GM18520 (cell line): ENCODE data around the gene SMARCA2.
"Not testable (repeated sequence)": the region's sequence is repeated elsewhere in the genome, so short reads cannot be mapped to it uniquely, and the experiment has no call there.

ENCODE experiments used
- ATAC-seq: cut with Tn5 transposase; IDR thresholded peaks from one replicate; pipeline ENCODE4 v1.9.1; 2021; ENCODE audit not compliant: unreplicated experiment

Gene SMARCA2

GRCh38 chr9:2134391-2134790, 119.2 kb downstream of the SMARCA2 start:
- ATAC-seq = no peak

GRCh38 chr9:2138646-2139045, 123.5 kb downstream of the SMARCA2 start:
- no peak for ATAC-seq

GRCh38 chr9:2140600-2141223, 125.6 kb downstream of the SMARCA2 start:
- ATAC-seq = no peak

- no peak for ATAC-seq
Measured at GRCh38 chr9:2142212-2142611, 127.1 kb downstream of the SMARCA2 start.

GRCh38 chr9:2144619-2145018, 129.5 kb downstream of the SMARCA2 start:
- ATAC-seq = no peak

GRCh38 chr9:2145746-2146145, 130.6 kb downstream of the SMARCA2 start:
- ATAC-seq = no peak

GRCh38 chr9:2146700-2147099, 131.6 kb downstream of the SMARCA2 start:
- ATAC-seq = not testable (repeated sequence)

- ATAC-seq = no peak
Measured at GRCh38 chr9:2150338-2150737, 135.2 kb downstream of the SMARCA2 start.

GRCh38 chr9:2151171-2151570, 136.0 kb downstream of the SMARCA2 start:
- ATAC-seq = no peak

GRCh38 chr9:2152966-2153629, 138.0 kb downstream of the SMARCA2 start:
- no peak for ATAC-seq

- no peak for ATAC-seq
Measured at GRCh38 chr9:2153630-2154217, 138.6 kb downstream of the SMARCA2 start.

- no peak for ATAC-seq
Measured at GRCh38 chr9:2154731-2155130, 139.6 kb downstream of the SMARCA2 start.

- ATAC-seq = no peak
Measured at GRCh38 chr9:2155966-2156365, 140.8 kb downstream of the SMARCA2 start.

GRCh38 chr9:2157277-2158110, 142.3 kb downstream of the SMARCA2 start:
- ATAC-seq = no peak

- peak; percentile 32 for ATAC-seq
Measured at GRCh38 chr9:2158111-2158610, 143.0 kb downstream of the SMARCA2 start.

- ATAC-seq = no peak
Measured at GRCh38 chr9:2158766-2159430, 143.8 kb downstream of the SMARCA2 start.

- ATAC-seq = no peak
Measured at GRCh38 chr9:2159521-2160454, 144.6 kb downstream of the SMARCA2 start.

GRCh38 chr9:2161661-2162060, 146.5 kb downstream of the SMARCA2 start:
- ATAC-seq = no peak

- ATAC-seq = no peak
Measured at GRCh38 chr9:2163231-2163885, 148.2 kb downstream of the SMARCA2 start.
